Transverse colon (tissue), 4 donors: ENCODE data around the gene CMTM6. TPM values are rescaled to one million over a fixed set of nuclear protein-coding genes. Genes with fewer than 3 reads are reported as not detected.

Experiments
- DNase-seq: peaks from one replicate; pipeline ENCODE4 v3.0.0-alpha.2; 2019
- H3K27ac ChIP-seq, 4 donors: fragments of 200-600 bp; sonication (generic); 2 replicates each; pipeline ENCODE4 v1.5.1; 2016 to 2018; ENCODE audit warnings: inconsistent platforms in 4 of 4
- H3K27me3 ChIP-seq: fragments of 200-600 bp; sonication (generic); 2 replicates; pipeline ENCODE4 v1.5.1; 2017; ENCODE audit warnings: inconsistent platforms
- H3K36me3 ChIP-seq, 4 donors: fragments of 200-600 bp; sonication (generic); 2 replicates each; pipeline ENCODE4 v1.5.1; 2017 to 2019; ENCODE audit warnings: inconsistent platforms in 4 of 4
- H3K4me1 ChIP-seq, 4 donors: fragments of 200-600 bp; sonication (generic); 2 replicates each; pipeline ENCODE4 v1.5.1; 2017 to 2020; ENCODE audit warnings: inconsistent platforms in 4 of 4
- H3K4me3 ChIP-seq, 4 donors: fragments of 200-600 bp; sonication (generic); 1 replicate in 1 of 4; 2 replicates in 3 of 4; pipeline versions ENCODE4 v1.5.1 to v1.6.1; 2017 to 2019; ENCODE audit warnings: inconsistent platforms in 4 of 4
- H3K9me3 ChIP-seq, 2 donors: fragments of 200-600 bp; sonication (generic); 2 replicates each; pipeline ENCODE4 v1.5.1; 2017 to 2019; ENCODE audit warnings: inconsistent platforms in 2 of 2
- CTCF ChIP-seq, 5 experiments: fragments of 200-600 bp in 3 of 5; fragments of 450-650 bp in 2 of 5; sonication (generic) in 3 of 5; IDR thresholded peaks; 1 replicate in 2 of 5; 2 replicates in 3 of 5; pipeline ENCODE4 v1.5.1; 2016 to 2017; ENCODE audit warnings: antibody characterized with exemption in 5 of 5, inconsistent platforms in 3 of 5, mild to moderate bottlenecking in 2 of 5, moderate library complexity in 1 of 5
- EP300 ChIP-seq: sonication (generic); formaldehyde crosslinking; IDR thresholded peaks from one replicate; pipeline ENCODE4 v1.6.1; 2017; ENCODE audit warnings: antibody characterized with exemption, low read depth
- POLR2A ChIP-seq: fragments of 450-650 bp; IDR thresholded peaks from one replicate; pipeline ENCODE4 v1.6.1; 2016; ENCODE audit warnings: antibody characterized with exemption, mild to moderate bottlenecking, moderate library complexity
- POLR2AphosphoS5 ChIP-seq, 3 donors: sonication (generic); formaldehyde crosslinking; IDR thresholded peaks; one replicate each; pipeline ENCODE4 v1.6.1; 2016; ENCODE audit warnings: antibody characterized with exemption in 3 of 3
- whole genome bisulfite sequencing, 2 donors: methylation state at CpG; one replicate each; pipeline ENCODE4 v1.1.5; 2018; ENCODE audit warnings: low coverage in 1 of 2; 5-methylcytosine and 5-hydroxymethylcytosine counted together
- in situ Hi-C, 4 donors: fragments of 200-750 bp; cut with MboI; loops; one replicate each; pipeline versions ENCODE4 v1.15.0 to v1.15.1; 2017; ENCODE audit warnings: low sequenced_read_pairs in 3 of 4, low pct_ligation_motif_present in 1 of 4, low pct_unique_long_range_greater_than_20kb in 1 of 4
- intact Hi-C: fragments of 100-400 bp; cut with DNase I; formaldehyde crosslinking; loops from one replicate; pipeline ENCODE4 v1.15.1; 2023; ENCODE audit warnings: low total_unique reads
- total RNA-seq, 4 donors: library from RNA; depleted of rRNA; stranded (reverse); fragments of >200 nt; gene quantifications; one replicate each; pipeline ENCODE4 v1.1.0, GENCODE V29; 2016

The CMTM6 gene, protein sequence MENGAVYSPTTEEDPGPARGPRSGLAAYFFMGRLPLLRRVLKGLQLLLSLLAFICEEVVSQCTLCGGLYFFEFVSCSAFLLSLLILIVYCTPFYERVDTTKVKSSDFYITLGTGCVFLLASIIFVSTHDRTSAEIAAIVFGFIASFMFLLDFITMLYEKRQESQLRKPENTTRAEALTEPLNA
- 10 to 100 TPM; 13.8 to 68.9 (median 43.6) TPM for total RNA-seq

- Histone ChIP-seq H3K9me3 (no peaks in the 10 kb centered on the region), H3K27me3 (no peaks in the 10 kb centered on the region), H3K4me1 (peaks cover 4 to 35% (median 23%) of the 10 kb centered on the region in 4 donors), H3K36me3 (no peaks in the 10 kb centered on the region), H3K27ac (peak within 1 kb of the TSS; percentile 95 to 100 (median 99)), H3K4me3 (peak within 1 kb of the TSS; percentile 75 to 99 (median 92))
- peak; percentile 53 for TF ChIP-seq POLR2A
- peak; percentile 71 to 75 (median 72) for TF ChIP-seq POLR2AphosphoS5 (IDR thresholded peaks at IDR 0.05)
- no peak for TF ChIP-seq EP300
- TF ChIP-seq CTCF (IDR thresholded peaks at IDR 0.05), result no peak
- DNase-seq, result peak; percentile 87
- WGBS, 2 donors, result 0% methylated on average over 15 to 57 of the region's 61 CpGs
- intact Hi-C loops (no loop called here), in situ Hi-C loops (loop anchor here in 3 of 4 donors (10.0 to 25.0 kb wide), 3 partner anchors 162 to 435 kb away; partner anchors contain the start of gene CNOT10 (in 1 of the 3))
These were observed at the start of gene CMTM6 for GRCh38 chr3:32502118-32502945. Gene CMTM6 (minus strand): TSS chr3:32502852. CDS start chr3:32502745, 107 bp downstream.

- no peaks in the 10 kb centered on the region for H3K27me3 ChIP-seq
- H3K27ac ChIP-seq, result no peak overlapping the region
- TF ChIP-seq EP300 (no peak), POLR2AphosphoS5 (IDR thresholded peaks at IDR 0.05) (no peak), CTCF (IDR thresholded peaks at IDR 0.05) (no peak), POLR2A (no peak)
- H3K4me3 ChIP-seq, result no peak overlapping the region
- intact Hi-C loops (no loop called here), in situ Hi-C loops (no loop called here)
- no peaks in the 10 kb centered on the region for H3K36me3 ChIP-seq
- no peaks in the 10 kb centered on the region for H3K9me3 ChIP-seq
- no peaks in the 10 kb centered on the region for H3K4me1 ChIP-seq
- 96 to 100% methylated on average over 1 of the region's 1 CpG for WGBS, 2 donors
- no peak for DNase-seq
These were observed 49.4 kb upstream of the CMTM6 start for GRCh38 chr3:32552013-32552412.

GRCh38 chr3:32551496-32551895 lies 48.8 kb upstream of the CMTM6 start:
- Histone ChIP-seq H3K27ac (no peak overlapping the region), H3K9me3 (no peaks in the 10 kb centered on the region), H3K4me3 (no peak overlapping the region), H3K4me1 (no peaks in the 10 kb centered on the region), H3K36me3 (no peaks in the 10 kb centered on the region), H3K27me3 (no peaks in the 10 kb centered on the region)
- TF ChIP-seq EP300 (no peak), POLR2A (no peak), POLR2AphosphoS5 (IDR thresholded peaks at IDR 0.05) (no peak), CTCF (IDR thresholded peaks at IDR 0.05) (no peak)
- no peak for DNase-seq
- in situ Hi-C loops, result no loop called here
- intact Hi-C loops, result no loop called here

DNA sequence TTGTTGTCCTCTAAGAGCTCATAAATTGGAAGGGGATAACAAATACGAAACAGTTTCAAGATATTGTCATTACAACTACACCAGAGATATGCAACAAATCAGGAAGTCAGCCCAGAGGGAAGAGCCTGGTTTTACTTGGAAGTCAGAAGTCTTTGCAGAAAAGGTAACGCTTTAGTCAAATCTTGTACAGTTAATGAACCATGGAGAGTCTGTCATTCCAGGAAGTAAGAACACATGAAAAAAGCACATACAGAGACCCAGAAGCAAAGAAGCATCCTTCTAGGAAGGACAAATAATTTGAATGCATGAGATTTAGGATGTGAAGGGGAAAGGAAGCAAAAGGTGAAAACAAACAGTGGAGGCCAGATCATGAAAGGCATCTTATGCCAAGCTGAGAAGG lies 48.4 kb upstream of the CMTM6 start:
- in situ Hi-C loops (no loop called here), intact Hi-C loops (no loop called here)
- Histone ChIP-seq H3K9me3 (no peaks in the 10 kb centered on the region), H3K27me3 (no peaks in the 10 kb centered on the region), H3K27ac (no peak overlapping the region), H3K36me3 (no peaks in the 10 kb centered on the region), H3K4me3 (no peak overlapping the region), H3K4me1 (no peaks in the 10 kb centered on the region)
- 73 to 76% methylated on average over 2 of the region's 2 CpGs for WGBS, 2 donors
- no peak for TF ChIP-seq CTCF (IDR thresholded peaks at IDR 0.05)
- TF ChIP-seq POLR2A, result no peak
- no peak for TF ChIP-seq POLR2AphosphoS5 (IDR thresholded peaks at IDR 0.05)
- no peak for TF ChIP-seq EP300
- DNase-seq, result no peak
